Muscle of leg (tissue), 11 donors: ENCODE data around the gene ELFN1. TPM values are rescaled to one million over a fixed set of nuclear protein-coding genes. Genes with fewer than 3 reads are reported as not detected.
"Not testable (repeated sequence)": the region's sequence is repeated elsewhere in the genome, so short reads cannot be mapped to it uniquely, and the experiment has no call there.

Experiments
- DNase-seq: peaks from one replicate; pipeline ENCODE4 v3.0.0; 2013
- H3K27ac ChIP-seq: one replicate; pipeline ENCODE4 v1.5.1; 2013; ENCODE audit warnings: mild to moderate bottlenecking, low read length, control low read depth
- H3K27me3 ChIP-seq: one replicate; pipeline ENCODE4 v1.6.1; 2013; ENCODE audit warnings: low read length; ENCODE audit not compliant: control insufficient read depth, insufficient read depth
- H3K36me3 ChIP-seq: one replicate; pipeline ENCODE4 v1.6.1; 2013; ENCODE audit warnings: low read length; ENCODE audit not compliant: control insufficient read depth, insufficient read depth
- H3K4me1 ChIP-seq: one replicate; pipeline ENCODE4 v1.6.1; 2013; ENCODE audit warnings: low read length; ENCODE audit not compliant: control insufficient read depth, insufficient read depth
- H3K4me3 ChIP-seq: one replicate; pipeline ENCODE4 v1.5.1; 2013; ENCODE audit warnings: low read length, control low read depth
- H3K9me3 ChIP-seq: replicated peaks from 2 replicates; pipeline ENCODE4 v1.6.1; 2013; ENCODE audit warnings: low read depth, low read length; ENCODE audit not compliant: control insufficient read depth
- WGBS: methylation state at CpG from one replicate; pipeline ENCODE4 v1.1.5; 2013; ENCODE audit warnings: missing lambda C conversion rate; ENCODE audit not compliant: insufficient coverage; 5-methylcytosine and 5-hydroxymethylcytosine counted together
- polyA plus RNA-seq, 8 donors: library from polyadenylated mRNA; unstranded; fragments of 120-200 nt; gene quantifications; one replicate each; pipeline versions ENCODE4 v1.2.1 to v1.2.3, GENCODE V29; 2013; ENCODE audit warnings: inconsistent platforms in 1 of 8, low replicate concordance in 1 of 8; ENCODE audit not compliant: insufficient read length in 8 of 8, insufficient read depth in 1 of 8
- total RNA-seq: library from RNA; stranded (reverse); fragments of 120-200 nt; gene quantifications from one replicate; pipeline ENCODE4 v1.2.4, GENCODE V29; 2013

Gene ELFN1
- total and polyA plus RNA-seq, 9 donors: 2.8 to 10.7 (median 8.2) TPM

- no peaks in the 10 kb centered on the region for H3K36me3 ChIP-seq
- H3K27me3 ChIP-seq: peaks cover 26% of the 10 kb centered on the region
- H3K27ac ChIP-seq: no peak overlapping the region
- DNase-seq: no peak
- 75% methylated on average over 9 of the region's 12 CpGs for WGBS
- H3K4me3 ChIP-seq: no peak overlapping the region
- H3K4me1 ChIP-seq: no peaks in the 10 kb centered on the region
- H3K9me3 ChIP-seq: no peaks in the 10 kb centered on the region
These were observed 85.9 kb downstream of the ELFN1 start for GRCh38 chr7:1755783-1756625.

- Histone ChIP-seq H3K4me3 (no peak overlapping the region), H3K36me3 (no peaks in the 10 kb centered on the region), H3K4me1 (no peaks in the 10 kb centered on the region), H3K27me3 (peaks cover 23% of the 10 kb centered on the region), H3K27ac (no peak overlapping the region), H3K9me3 (no peaks in the 10 kb centered on the region)
- 49% methylated on average over 7 of the region's 13 CpGs for WGBS
- no peak for DNase-seq
These were observed 87.5 kb downstream of the ELFN1 start for GRCh38 chr7:1757601-1758000.

- Histone ChIP-seq H3K27ac (no peak overlapping the region), H3K4me1 (no peaks in the 10 kb centered on the region), H3K27me3 (peaks cover 22% of the 10 kb centered on the region), H3K4me3 (no peak overlapping the region), H3K36me3 (no peaks in the 10 kb centered on the region), H3K9me3 (peaks cover 6% of the 10 kb centered on the region)
- no peak for DNase-seq
- WGBS: 49% methylated on average over 8 of the region's 15 CpGs
These were observed 88.2 kb downstream of the ELFN1 start for GRCh38 chr7:1758028-1758858.

- Histone ChIP-seq H3K9me3 (peaks cover 11% of the 10 kb centered on the region), H3K4me1 (no peaks in the 10 kb centered on the region), H3K4me3 (no peak overlapping the region), H3K36me3 (no peaks in the 10 kb centered on the region), H3K27me3 (peaks cover 19% of the 10 kb centered on the region), H3K27ac (no peak overlapping the region)
- no peak for DNase-seq
- 84% methylated on average over 25 of the region's 32 CpGs for WGBS
These were observed 88.9 kb downstream of the ELFN1 start for GRCh38 chr7:1758859-1759521.

- Histone ChIP-seq H3K9me3 (peaks cover 14% of the 10 kb centered on the region), H3K27ac (no peak overlapping the region), H3K27me3 (peaks cover 16% of the 10 kb centered on the region), H3K36me3 (no peaks in the 10 kb centered on the region), H3K4me3 (no peak overlapping the region), H3K4me1 (no peaks in the 10 kb centered on the region)
- DNase-seq: no peak
- 80% methylated on average over 1 of the region's 13 CpGs for WGBS
These were observed 91.0 kb downstream of the ELFN1 start for GRCh38 chr7:1761097-1761496.

- H3K27me3 ChIP-seq: peaks cover 14% of the 10 kb centered on the region
- H3K27ac ChIP-seq: no peak overlapping the region
- WGBS: no CpG with 5 or more reads among the region's 11 CpGs
- no peak for DNase-seq
- peaks cover 14% of the 10 kb centered on the region for H3K9me3 ChIP-seq
- no peaks in the 10 kb centered on the region for H3K4me1 ChIP-seq
- no peak overlapping the region for H3K4me3 ChIP-seq
- no peaks in the 10 kb centered on the region for H3K36me3 ChIP-seq
These were observed 91.7 kb downstream of the ELFN1 start for GRCh38 chr7:1761774-1762173.

GRCh38 chr7:1762238-1762945 is 92.3 kb downstream of the ELFN1 start:
- WGBS: 89% methylated on average over 15 of the region's 30 CpGs
- Histone ChIP-seq H3K4me3 (no peak overlapping the region), H3K4me1 (no peaks in the 10 kb centered on the region), H3K27me3 (peaks cover 10% of the 10 kb centered on the region), H3K36me3 (no peaks in the 10 kb centered on the region), H3K27ac (no peak overlapping the region), H3K9me3 (peaks cover 14% of the 10 kb centered on the region)
- DNase-seq: no peak

GRCh38 chr7:1763033-1763432 is 93.0 kb downstream of the ELFN1 start:
- H3K27ac ChIP-seq: no peak overlapping the region
- H3K9me3 ChIP-seq: peaks cover 14% of the 10 kb centered on the region
- no peaks in the 10 kb centered on the region for H3K4me1 ChIP-seq
- no peaks in the 10 kb centered on the region for H3K36me3 ChIP-seq
- whole genome bisulfite sequencing: 96% methylated on average over 13 of the region's 13 CpGs
- no peak for DNase-seq
- no peak overlapping the region for H3K4me3 ChIP-seq
- peaks cover 4% of the 10 kb centered on the region for H3K27me3 ChIP-seq

GRCh38 chr7:1763911-1764310 is 93.8 kb downstream of the ELFN1 start:
- H3K9me3 ChIP-seq: peaks cover 14% of the 10 kb centered on the region
- WGBS: 92% methylated on average over 8 of the region's 15 CpGs
- H3K4me3 ChIP-seq, H3K27ac ChIP-seq, H3K36me3 ChIP-seq, DNase-seq, H3K4me1 ChIP-seq, H3K27me3 ChIP-seq: not testable (repeated sequence)
